Prostate gland (tissue), 2 donors: ENCODE data around the gene MRPL34.

Source experiments
- POLR2A ChIP-seq: fragments of 450-650 bp; IDR thresholded peaks from one replicate; pipeline ENCODE4 v1.6.1; 2016; ENCODE audit warnings: antibody characterized with exemption, mild to moderate bottlenecking
- TF ChIP-seq, protein P1 (sequence below), 4 experiments: fragments of 200-600 bp in 2 of 4; fragments of 450-650 bp in 2 of 4; sonication (generic) in 2 of 4; IDR thresholded peaks; 1 replicate in 3 of 4; 2 replicates in 1 of 4; pipeline ENCODE4 v1.5.1; 2016 to 2019; ENCODE audit warnings: antibody characterized with exemption in 4 of 4, mild to moderate bottlenecking in 2 of 4, moderate library complexity in 2 of 4

DNA sequence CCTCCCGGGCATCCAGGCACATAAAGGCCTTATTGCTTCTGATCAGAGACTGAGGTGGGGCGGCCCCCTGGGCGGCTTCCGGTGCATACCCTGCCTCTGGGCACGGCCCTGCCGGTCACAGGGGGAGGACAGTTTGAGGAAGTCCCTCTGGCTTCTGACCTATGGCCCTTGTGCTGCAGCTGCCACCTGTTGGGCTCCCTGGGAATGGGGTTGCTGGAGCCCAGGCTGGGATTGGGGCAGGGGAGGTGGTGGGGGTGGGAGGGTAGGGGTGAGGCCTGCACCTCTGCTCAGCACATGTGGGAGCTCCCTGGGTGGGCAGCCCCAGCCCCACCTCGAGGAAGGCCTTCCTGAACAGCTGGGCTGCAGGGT is 18.3 kb downstream of the MRPL34 start:
- TF ChIP-seq, protein P1, sequence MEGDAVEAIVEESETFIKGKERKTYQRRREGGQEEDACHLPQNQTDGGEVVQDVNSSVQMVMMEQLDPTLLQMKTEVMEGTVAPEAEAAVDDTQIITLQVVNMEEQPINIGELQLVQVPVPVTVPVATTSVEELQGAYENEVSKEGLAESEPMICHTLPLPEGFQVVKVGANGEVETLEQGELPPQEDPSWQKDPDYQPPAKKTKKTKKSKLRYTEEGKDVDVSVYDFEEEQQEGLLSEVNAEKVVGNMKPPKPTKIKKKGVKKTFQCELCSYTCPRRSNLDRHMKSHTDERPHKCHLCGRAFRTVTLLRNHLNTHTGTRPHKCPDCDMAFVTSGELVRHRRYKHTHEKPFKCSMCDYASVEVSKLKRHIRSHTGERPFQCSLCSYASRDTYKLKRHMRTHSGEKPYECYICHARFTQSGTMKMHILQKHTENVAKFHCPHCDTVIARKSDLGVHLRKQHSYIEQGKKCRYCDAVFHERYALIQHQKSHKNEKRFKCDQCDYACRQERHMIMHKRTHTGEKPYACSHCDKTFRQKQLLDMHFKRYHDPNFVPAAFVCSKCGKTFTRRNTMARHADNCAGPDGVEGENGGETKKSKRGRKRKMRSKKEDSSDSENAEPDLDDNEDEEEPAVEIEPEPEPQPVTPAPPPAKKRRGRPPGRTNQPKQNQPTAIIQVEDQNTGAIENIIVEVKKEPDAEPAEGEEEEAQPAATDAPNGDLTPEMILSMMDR (IDR thresholded peaks at IDR 0.05), result no peak
- no peak for TF ChIP-seq POLR2A
